GM18508 (cell line): Measurements from ENCODE around the gene TM4SF18.

Source experiments
- ATAC-seq: cut with Tn5 transposase; IDR thresholded peaks from one replicate; pipeline ENCODE4 v1.9.1; 2021; ENCODE audit warnings: moderate number of reproducible peaks; ENCODE audit not compliant: insufficient read depth, unreplicated experiment

The TM4SF18 gene

GRCh38 chr3:149331396-149331795 is 2.0 kb downstream of the TM4SF18 start:
- ATAC-seq, result no peak

- ATAC-seq, result no peak
Measured at GRCh38 chr3:149330609-149331331, 2.7 kb downstream of the TM4SF18 start.

GRCh38 chr3:149327156-149327555 is 6.3 kb downstream of the TM4SF18 start:
- ATAC-seq, result no peak

GRCh38 chr3:149325581-149325980 is 7.9 kb downstream of the TM4SF18 start:
- ATAC-seq, result no peak

GRCh38 chr3:149324332-149324731 is 9.1 kb downstream of the TM4SF18 start:
- no peak for ATAC-seq

- no peak for ATAC-seq
Measured at GRCh38 chr3:149321640-149322039, 11.8 kb downstream of the TM4SF18 start.

GRCh38 chr3:149321136-149321535 is 12.3 kb downstream of the TM4SF18 start:
- no peak for ATAC-seq

GRCh38 chr3:149319750-149320149 is 13.7 kb downstream of the TM4SF18 start:
- ATAC-seq, result no peak

- ATAC-seq, result no peak
Measured at GRCh38 chr3:149317072-149317471, 16.4 kb downstream of the TM4SF18 start.

GRCh38 chr3:149316437-149316836 is 17.0 kb downstream of the TM4SF18 start:
- no peak for ATAC-seq

GRCh38 chr3:149315694-149316093 is 17.7 kb downstream of the TM4SF18 start:
- ATAC-seq, result no peak

- no peak for ATAC-seq
Measured at GRCh38 chr3:149314807-149315578, 18.4 kb downstream of the TM4SF18 start.

- ATAC-seq, result no peak
Measured at GRCh38 chr3:149313542-149313941, 19.9 kb downstream of the TM4SF18 start.

- ATAC-seq, result no peak
Measured at GRCh38 chr3:149310796-149311534, 22.5 kb downstream of the TM4SF18 start.

GRCh38 chr3:149307435-149307783 is 26.0 kb downstream of the TM4SF18 start:
- ATAC-seq, result no peak

GRCh38 chr3:149306751-149307434 is 26.5 kb downstream of the TM4SF18 start:
- no peak for ATAC-seq

- no peak for ATAC-seq
Measured at GRCh38 chr3:149305376-149305775, 28.1 kb downstream of the TM4SF18 start.

- ATAC-seq, result no peak
Measured at GRCh38 chr3:149299938-149300801, 33.3 kb downstream of the TM4SF18 start.

GRCh38 chr3:149296972-149297371 is 36.5 kb downstream of the TM4SF18 start:
- no peak for ATAC-seq

- ATAC-seq, result no peak
Measured at GRCh38 chr3:149292666-149293065, 40.8 kb downstream of the TM4SF18 start.
